ENCODE results near the gene MAP3K9.

The MAP3K9 gene

DNA sequence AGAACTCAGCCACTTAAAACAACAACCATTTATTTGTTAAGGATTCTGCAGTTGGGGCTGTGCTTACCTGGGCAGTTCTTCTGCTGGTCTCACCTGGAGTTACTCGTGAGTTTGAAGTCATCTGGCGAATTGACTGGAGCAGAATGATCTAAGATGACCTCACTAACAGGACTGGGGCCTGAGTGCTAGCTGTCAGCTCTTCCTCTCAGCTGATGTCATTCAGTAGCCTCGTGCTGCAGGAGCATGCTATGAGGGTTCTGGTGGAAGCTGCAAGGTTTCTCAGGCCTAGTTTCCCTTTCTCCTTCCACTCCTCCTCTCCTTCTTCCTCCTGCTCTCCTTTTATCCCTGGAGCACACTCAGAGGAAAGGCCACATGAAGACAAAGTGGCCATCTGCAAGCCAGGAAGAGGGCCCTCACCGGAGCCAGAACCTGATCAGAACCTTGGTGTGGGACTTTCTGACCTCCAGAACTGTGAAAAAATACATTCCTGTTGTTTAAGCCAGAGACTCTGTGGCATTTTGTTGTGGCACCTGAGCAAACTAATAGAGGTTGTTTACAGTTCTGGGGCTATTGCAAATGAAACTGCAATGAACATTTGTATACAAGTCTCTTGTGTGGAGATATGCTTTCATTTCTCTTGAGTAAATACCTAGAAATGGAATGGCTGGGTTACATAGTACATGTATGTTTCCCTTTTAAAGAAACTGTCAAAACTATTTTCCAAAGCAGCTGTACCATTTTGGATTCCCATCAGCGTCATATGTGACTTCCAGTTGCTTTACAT is 21.9 kb upstream of the MAP3K9 start:
- TF ChIP-seq POLR2A (IDR thresholded peaks at IDR 0.05; ENCODE audit: low read depth, low read length): no peak
- FAIRE-seq: no peak

DNA sequence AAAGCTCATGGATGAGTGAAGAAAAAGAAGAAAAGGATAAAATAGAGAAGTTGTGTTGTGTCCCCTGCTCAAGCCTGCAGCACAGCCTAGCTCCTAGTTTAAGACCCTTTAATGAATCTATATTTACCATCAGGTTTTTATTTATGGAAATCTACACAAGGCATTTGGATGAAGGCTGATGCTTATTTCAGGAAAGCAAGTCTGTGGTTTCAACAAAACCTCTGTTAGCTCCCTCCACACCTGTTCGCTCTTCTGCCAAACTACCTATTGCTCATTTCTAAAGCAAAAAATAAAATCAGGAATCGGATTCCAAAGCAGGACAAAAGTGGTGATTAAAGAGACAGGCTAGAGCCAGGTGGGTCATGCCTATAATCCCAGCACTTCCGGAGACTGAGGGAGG is 18.9 kb upstream of the MAP3K9 start:
- TF ChIP-seq POLR2A (IDR thresholded peaks at IDR 0.05; ENCODE audit: low read depth, low read length): no peak
- FAIRE-seq (no peak), DNase-seq (ENCODE audit: insufficient read length, low spot score) (no peak)

More for the DNA sequence above, 21.9 kb upstream of the MAP3K9 start:
- no peak for DNase-seq (ENCODE audit: insufficient read length, low spot score)

DNA sequence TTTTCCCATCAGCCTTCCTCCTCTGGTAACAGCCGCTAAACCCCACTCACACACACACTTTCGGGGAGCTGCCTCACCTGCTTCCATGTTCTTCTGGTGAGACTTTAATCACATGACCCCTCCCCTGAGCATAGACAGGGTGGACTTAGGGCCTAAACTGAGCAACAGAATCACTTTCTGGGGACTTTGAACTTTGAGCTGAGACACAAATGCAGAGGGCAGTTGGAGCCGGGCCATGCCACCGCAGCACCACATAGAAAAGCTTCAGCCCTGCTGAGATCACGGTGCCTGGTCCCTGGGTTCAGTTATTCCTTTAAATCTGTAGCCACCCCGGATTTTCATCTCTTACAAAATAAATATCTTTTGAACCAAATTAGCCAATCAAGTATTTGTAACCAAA is 18.4 kb upstream of the MAP3K9 start:
- FAIRE-seq: no peak
- TF ChIP-seq POLR2A (IDR thresholded peaks at IDR 0.05; ENCODE audit: low read depth, low read length): no peak
- DNase-seq (ENCODE audit: insufficient read length, low spot score): no peak

DNA sequence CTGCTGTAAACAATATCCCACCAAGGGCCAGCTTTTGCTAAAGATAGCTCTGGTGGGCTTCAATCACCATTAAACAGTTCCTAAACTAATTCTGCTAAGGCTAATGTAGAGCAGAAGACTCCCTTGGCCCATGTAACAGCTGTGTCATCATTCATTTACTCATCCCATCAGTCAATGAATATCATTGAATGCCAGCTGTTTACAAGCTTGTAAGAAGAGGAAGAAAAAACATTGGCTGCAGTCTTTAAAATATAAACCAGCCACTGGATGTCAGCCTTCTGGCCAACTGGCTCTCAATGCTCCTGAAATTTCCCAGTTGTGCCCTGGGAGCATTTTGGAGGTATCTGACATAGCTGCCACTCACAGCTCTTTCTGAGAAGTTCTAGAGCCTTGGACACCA is 18.0 kb upstream of the MAP3K9 start:
- no peak for TF ChIP-seq POLR2A (IDR thresholded peaks at IDR 0.05; ENCODE audit: low read depth, low read length)
- DNase-seq (ENCODE audit: insufficient read length, low spot score): no peak
- no peak for FAIRE-seq

DNA sequence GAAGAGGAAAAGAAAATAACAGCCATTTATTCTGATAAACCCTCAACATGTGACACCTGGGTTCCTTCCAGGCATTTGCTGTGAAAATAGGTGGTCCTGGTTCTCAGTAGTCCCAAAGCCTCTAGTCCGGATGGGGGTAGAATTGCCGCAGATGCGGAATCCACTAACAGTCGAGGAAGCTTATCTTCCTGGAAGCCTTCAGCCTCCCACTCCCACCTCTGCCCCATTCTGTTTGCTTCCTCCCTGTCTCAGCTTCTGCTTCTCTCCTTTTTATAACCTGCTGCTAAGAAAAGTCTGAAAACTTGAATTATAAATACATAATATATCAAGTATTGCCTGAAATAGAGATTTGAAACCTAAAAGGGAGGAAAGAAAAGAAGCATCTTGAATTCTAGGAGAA is 14.0 kb upstream of the MAP3K9 start:
- no peak for TF ChIP-seq POLR2A (IDR thresholded peaks at IDR 0.05; ENCODE audit: low read depth, low read length)
- FAIRE-seq: no peak
- no peak for DNase-seq (ENCODE audit: insufficient read length, low spot score)

DNA sequence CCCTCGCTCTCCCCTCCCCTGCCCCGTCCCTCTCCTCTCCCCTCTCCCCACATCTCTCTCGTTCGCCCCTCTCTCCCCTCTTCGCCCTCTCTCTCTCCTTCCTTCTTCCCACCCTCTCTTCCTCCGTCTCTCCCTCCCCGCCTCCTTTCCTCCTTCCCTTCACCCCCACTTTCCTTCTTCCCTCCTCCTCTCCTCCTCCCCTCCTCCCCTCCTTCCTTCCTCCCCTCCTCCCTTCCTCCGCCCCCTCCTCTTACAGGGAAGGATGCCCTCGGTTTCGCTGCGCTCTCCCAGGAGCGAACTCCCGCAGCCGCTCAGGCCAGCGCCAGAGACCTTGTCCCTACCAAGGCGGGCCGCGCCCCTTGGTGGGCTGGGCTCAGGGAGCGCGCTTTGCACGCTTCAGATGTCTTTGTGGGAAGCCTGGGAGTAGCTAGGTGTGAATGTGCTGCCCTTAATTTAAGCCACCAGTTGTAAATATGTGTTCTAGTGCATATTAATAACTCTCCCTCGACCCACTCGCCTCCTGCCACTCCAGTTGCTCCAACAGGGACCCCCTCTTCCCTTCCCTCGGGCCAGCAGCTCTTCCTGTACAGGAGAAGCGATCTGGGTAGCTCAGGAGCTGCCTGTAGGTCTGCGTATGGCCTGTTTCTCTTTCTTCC is 13.3 kb upstream of the MAP3K9 start:
- no peak for FAIRE-seq
- DNase-seq (ENCODE audit: insufficient read length, low spot score): no peak

DNA sequence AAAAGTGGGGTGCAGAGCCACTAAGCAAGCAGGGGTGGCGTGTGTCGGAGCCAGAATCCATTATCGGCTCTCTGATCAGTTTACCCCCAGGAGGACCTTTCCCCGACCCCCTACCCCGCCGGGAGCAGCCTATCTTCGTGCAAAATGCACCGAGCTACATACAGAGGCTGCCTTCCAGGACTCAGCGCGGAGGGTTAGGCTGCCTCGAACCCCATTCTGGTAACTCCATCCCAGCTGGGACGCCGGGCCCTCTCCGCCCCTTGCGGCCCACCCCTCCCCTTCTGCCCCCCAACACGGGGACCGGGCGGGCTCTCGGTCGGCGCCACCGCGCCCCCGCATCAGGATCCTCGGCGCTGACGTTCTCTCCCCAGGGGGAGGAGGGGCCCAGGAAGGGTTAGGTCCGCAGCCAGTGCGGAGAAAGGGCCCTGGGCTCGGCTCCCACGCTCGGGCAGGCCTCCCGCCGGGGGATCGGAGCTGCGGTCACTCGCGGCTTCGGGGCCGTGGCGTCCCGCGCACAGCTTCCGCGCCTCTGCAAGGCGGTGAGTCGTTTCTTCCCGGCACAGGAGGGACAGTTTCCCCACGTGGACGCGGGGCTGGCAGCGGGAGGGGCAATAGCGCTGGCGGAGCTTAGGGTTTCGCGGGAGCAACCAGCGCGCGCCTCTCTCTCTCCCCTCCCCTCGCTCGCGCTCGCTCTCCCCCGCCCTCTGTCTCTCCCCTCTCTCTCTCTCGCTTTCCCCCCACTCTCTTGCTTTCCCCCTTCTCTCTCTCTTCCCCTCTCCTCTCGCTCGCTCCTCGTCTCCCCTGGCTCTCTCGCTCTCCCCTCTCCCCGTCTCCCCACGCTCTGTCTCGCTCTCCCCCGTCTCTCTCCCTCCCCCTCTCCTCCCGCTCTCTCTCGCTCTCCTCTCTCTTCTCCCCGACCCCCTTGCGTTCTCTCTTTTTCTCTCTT is 12.5 kb upstream of the MAP3K9 start:
- DNase-seq (ENCODE audit: insufficient read length, low spot score): peak; percentile 40
- no peak for FAIRE-seq
- TF ChIP-seq POLR2A (IDR thresholded peaks at IDR 0.05; ENCODE audit: low read depth, low read length): no peak

More for the DNA sequence above, 13.3 kb upstream of the MAP3K9 start:
- TF ChIP-seq POLR2A (IDR thresholded peaks at IDR 0.05; ENCODE audit: low read depth, low read length): no peak

DNA sequence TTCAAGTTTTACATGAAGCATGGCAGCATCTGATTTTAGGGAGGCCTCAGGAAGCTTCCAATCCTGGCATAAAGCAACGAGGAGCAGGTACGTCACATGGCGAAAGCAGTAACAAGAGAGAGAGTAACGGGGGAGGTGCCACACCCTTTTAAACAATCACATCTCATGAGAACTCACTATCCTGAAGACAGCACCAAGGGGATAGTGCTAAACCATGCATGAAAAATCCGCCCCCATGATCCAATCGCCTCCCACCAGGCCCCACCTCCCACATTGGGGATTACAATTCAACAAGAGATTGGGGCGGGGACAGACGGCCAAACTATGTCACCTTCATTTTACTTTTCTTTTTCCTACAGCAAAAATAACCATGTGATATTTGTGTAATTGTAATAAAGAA is 7.2 kb upstream of the MAP3K9 start:
- DNase-seq (ENCODE audit: insufficient read length, low spot score) (no peak), FAIRE-seq (no peak)
- no peak for TF ChIP-seq POLR2A (IDR thresholded peaks at IDR 0.05; ENCODE audit: low read depth, low read length)

DNA sequence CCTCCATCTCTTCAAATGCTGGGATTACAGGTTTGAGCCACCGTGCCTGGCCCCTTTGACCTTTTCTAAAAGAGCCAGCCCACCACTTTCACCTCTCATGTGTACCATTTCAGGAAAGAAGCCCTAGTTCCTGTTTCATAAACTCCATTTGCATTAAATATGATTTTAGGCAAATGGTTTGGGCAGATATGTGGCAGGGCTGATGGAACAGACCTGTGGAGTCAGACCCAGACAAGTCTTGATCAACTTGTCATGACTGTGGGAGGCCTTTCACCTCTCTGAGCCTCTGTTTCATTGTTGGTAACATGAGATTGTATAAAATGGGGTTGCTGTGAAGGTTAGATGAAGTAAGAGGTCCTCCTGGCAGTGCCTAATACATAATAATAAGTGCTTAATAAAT is 5.2 kb upstream of the MAP3K9 start:
- TF ChIP-seq POLR2A (IDR thresholded peaks at IDR 0.05; ENCODE audit: low read depth, low read length): no peak
- DNase-seq (ENCODE audit: insufficient read length, low spot score) (no peak), FAIRE-seq (no peak)

DNA sequence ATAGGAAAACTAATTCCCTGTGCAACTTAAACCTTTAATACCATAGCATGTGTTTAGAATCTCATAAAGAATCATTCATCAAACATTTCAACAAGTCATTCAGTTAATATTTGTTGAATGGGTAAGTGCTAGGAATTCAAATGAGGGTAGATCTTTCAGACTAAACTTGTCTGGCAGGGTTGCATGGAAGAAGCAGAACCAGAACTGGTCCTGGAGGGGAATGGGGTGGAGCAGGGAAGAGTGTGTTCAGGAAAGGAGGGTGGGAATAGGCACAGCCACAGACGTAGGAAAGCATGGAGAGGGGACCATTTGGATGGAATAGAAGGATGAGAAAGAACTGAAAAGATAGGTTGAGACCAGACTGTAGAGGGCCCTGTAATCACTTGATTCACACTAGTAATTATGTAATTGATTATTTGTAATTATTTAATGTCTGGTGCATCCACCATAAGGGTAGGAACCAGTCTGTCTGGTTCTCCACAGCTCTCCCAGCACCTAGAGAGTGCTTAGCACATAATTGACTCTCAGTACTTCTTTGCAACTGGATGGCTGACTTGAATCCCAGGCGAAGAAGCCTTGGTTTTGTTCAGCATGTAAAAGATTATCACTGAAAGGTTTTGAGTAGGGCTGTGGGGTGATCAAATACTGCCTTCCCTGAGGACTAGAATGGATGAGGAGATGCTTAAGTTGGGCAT is 3.0 kb upstream of the MAP3K9 start:
- FAIRE-seq: no peak
- no peak for DNase-seq (ENCODE audit: insufficient read length, low spot score)
- TF ChIP-seq POLR2A (IDR thresholded peaks at IDR 0.05; ENCODE audit: low read depth, low read length): no peak

DNA sequence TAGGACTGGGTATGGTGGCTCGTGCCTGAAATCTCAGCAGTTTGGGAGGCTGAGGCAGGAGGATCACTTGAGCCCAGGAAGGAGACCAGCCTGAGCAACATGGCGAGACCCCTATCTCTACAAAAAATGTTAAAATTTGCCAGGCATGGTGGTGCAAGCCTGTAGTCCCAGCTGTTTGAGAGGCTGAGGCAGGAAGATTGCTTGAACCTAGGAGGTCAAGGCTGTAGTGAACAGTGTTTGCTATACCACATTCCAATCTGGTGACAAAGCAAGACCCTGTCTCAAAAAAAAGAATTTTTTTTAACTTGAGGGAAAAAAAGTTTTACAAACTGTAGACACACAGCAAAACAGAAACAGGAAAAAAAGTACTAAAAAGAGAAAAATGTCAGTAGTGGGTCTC is 2.3 kb upstream of the MAP3K9 start:
- no peak for FAIRE-seq
- no peak for DNase-seq (ENCODE audit: insufficient read length, low spot score)

DNA sequence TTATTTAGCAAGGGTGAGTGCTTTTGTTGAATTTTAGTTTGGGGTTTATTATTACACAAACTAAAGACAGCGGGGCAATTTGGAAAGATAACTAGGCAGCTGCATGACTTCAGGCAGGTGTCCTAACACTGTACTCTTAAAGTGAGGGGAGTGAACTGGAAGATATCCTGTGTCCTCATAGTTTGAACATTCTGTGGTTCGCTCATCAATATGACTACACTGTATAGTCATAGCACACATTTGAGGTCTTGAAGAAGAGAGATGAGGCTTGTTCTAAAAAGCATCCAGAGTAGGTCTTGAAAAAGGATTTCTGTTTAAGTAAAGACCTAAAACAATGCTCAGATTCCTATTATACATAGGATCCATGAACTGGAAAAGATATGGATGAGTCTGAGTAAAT is 1.7 kb upstream of the MAP3K9 start:
- DNase-seq (ENCODE audit: insufficient read length, low spot score): no peak
- no peak for TF ChIP-seq POLR2A (IDR thresholded peaks at IDR 0.05; ENCODE audit: low read depth, low read length)
- FAIRE-seq: no peak

More for the DNA sequence above, 2.3 kb upstream of the MAP3K9 start:
- TF ChIP-seq POLR2A (IDR thresholded peaks at IDR 0.05; ENCODE audit: low read depth, low read length): no peak

DNA sequence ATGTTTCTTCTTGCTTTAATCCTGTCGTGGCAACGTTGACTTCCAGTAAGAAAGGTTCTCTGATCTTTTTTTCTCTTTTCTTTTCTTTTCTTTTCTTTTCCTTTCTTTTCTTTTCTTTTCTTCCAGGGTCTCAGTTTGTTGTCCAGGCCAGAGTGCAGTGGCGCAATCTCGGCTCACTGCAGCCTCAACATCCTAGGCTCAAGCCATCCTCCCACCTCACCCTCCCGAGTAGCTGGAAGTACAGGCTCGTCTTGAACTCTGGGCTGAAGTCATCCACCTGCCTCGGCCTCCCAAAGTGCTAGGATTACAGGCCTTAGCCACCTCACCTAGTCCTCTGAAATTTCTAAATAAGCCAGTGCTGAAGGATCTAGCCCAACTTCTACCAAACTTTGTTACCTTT is 1.3 kb upstream of the MAP3K9 start:
- DNase-seq (ENCODE audit: insufficient read length, low spot score) (no peak), FAIRE-seq (no peak)
- no peak for TF ChIP-seq POLR2A (IDR thresholded peaks at IDR 0.05; ENCODE audit: low read depth, low read length)

Data from H54 (cell line).